Body of pancreas (tissue), 4 donors: ENCODE data around the gene RNF166.

Experiments
- POLR2A ChIP-seq, 3 donors: fragments of 450-650 bp; IDR thresholded peaks; one replicate each; pipeline ENCODE4 v1.6.1; 2016; ENCODE audit warnings: antibody characterized with exemption in 3 of 3, mild to moderate bottlenecking in 2 of 3
- TF ChIP-seq, protein P1 (sequence below), 7 experiments: fragments of 450-650 bp in 4 of 7; fragments of 200-600 bp in 3 of 7; sonication (generic) in 3 of 7; IDR thresholded peaks; one replicate each; pipeline ENCODE4 v1.5.1; 2016 to 2019; ENCODE audit warnings: antibody characterized with exemption in 7 of 7

GRCh38 chr16:88651276-88651988 is 54.8 kb downstream of the RNF166 start:
- peak in 1 of 3 donors; percentile 33 for TF ChIP-seq POLR2A (IDR thresholded peaks at IDR 0.05)
- TF ChIP-seq, protein P1, sequence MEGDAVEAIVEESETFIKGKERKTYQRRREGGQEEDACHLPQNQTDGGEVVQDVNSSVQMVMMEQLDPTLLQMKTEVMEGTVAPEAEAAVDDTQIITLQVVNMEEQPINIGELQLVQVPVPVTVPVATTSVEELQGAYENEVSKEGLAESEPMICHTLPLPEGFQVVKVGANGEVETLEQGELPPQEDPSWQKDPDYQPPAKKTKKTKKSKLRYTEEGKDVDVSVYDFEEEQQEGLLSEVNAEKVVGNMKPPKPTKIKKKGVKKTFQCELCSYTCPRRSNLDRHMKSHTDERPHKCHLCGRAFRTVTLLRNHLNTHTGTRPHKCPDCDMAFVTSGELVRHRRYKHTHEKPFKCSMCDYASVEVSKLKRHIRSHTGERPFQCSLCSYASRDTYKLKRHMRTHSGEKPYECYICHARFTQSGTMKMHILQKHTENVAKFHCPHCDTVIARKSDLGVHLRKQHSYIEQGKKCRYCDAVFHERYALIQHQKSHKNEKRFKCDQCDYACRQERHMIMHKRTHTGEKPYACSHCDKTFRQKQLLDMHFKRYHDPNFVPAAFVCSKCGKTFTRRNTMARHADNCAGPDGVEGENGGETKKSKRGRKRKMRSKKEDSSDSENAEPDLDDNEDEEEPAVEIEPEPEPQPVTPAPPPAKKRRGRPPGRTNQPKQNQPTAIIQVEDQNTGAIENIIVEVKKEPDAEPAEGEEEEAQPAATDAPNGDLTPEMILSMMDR (IDR thresholded peaks at IDR 0.05), result no peak
